Kidney epithelial cell (primary cell): ENCODE measurements around the gene OSTM1. TPM values are rescaled to one million over a fixed set of nuclear protein-coding genes. Genes with fewer than 3 reads are reported as not detected.

Source experiments
- DNase-seq: peaks from one replicate; pipeline ENCODE4 v3.0.0-alpha.2; 2010; ENCODE audit warnings: low read depth
- H3K27me3 ChIP-seq: 2 replicates; pipeline ENCODE4 v1.6.0; 2011; ENCODE audit warnings: low read length; ENCODE audit not compliant: control insufficient read depth, insufficient read depth
- H3K36me3 ChIP-seq: 2 replicates; pipeline ENCODE4 v1.5.1; 2011; ENCODE audit warnings: low read length; ENCODE audit not compliant: control insufficient read depth, insufficient read depth
- H3K4me3 ChIP-seq: 2 replicates; pipeline ENCODE4 v1.5.1; 2011; ENCODE audit warnings: low read depth, mild to moderate bottlenecking, control low read depth, low read length
- total RNA-seq: library from RNA; depleted of rRNA; stranded (reverse); fragments of >200 nt; gene quantifications from 2 replicates; pipeline ENCODE4 v1.2.3, GENCODE V29; 2015
- TF ChIP-seq, protein P1 (sequence below): IDR thresholded peaks from 2 replicates; pipeline ENCODE4 v1.5.1; 2011; ENCODE audit warnings: mild to moderate bottlenecking, moderate library complexity, low read length, control low read depth, inconsistent platforms; ENCODE audit not compliant: insufficient read depth, poor library complexity, severe bottlenecking

OSTM1 gene
- total RNA-seq, 1 donor from 2014 or later: 77.3 TPM

DNA sequence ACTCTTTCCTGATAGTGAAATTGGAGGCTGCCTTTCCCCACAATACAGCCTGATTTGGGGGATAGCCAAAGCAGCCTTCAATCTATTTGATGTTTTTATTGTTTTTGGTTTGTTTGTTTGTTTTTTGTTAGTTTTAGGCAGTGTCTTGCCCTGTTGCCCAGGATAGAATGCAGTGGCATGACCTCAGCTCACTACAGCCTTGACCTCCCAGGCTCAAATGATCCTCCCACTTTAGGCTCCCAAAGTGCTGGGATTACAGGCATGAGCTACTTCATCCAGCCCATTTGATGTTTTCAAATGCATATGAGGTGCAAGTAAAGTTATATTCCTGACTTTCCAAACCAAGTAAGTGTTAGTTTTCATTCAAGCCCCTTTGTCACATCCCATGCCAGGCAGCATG lies 75.2 kb downstream of the OSTM1 start:
- H3K27me3 ChIP-seq: no peaks in the 10 kb centered on the region
- H3K4me3 ChIP-seq: no peak overlapping the region
- H3K36me3 ChIP-seq: no peaks in the 10 kb centered on the region
- no peak for DNase-seq
- TF ChIP-seq, protein P1, sequence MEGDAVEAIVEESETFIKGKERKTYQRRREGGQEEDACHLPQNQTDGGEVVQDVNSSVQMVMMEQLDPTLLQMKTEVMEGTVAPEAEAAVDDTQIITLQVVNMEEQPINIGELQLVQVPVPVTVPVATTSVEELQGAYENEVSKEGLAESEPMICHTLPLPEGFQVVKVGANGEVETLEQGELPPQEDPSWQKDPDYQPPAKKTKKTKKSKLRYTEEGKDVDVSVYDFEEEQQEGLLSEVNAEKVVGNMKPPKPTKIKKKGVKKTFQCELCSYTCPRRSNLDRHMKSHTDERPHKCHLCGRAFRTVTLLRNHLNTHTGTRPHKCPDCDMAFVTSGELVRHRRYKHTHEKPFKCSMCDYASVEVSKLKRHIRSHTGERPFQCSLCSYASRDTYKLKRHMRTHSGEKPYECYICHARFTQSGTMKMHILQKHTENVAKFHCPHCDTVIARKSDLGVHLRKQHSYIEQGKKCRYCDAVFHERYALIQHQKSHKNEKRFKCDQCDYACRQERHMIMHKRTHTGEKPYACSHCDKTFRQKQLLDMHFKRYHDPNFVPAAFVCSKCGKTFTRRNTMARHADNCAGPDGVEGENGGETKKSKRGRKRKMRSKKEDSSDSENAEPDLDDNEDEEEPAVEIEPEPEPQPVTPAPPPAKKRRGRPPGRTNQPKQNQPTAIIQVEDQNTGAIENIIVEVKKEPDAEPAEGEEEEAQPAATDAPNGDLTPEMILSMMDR: no peak

- no peak for DNase-seq
- Histone ChIP-seq H3K36me3 (no peaks in the 10 kb centered on the region), H3K27me3 (no peaks in the 10 kb centered on the region), H3K4me3 (no peak overlapping the region)
- TF ChIP-seq, protein P1: no peak
Measured at GRCh38 chr6:107991772-107992550, 82.6 kb downstream of the OSTM1 start.

Other genes starting within 250 kb of the OSTM1 start
- gene SEC63, start 116.5 kb downstream of the OSTM1 start, total RNA-seq: 25.1 TPM in 2 replicates
- not detected in 2 replicates for gene NR2E1, start 91.3 kb upstream of the OSTM1 start, total RNA-seq
- 114 and 130 TPM in 2 replicates for gene SNX3, start 186.3 kb upstream of the OSTM1 start, total RNA-seq
- 3.1 and 3.6 TPM in 2 replicates for gene AFG1L, start 220.3 kb upstream of the OSTM1 start, total RNA-seq